Mesothelial cell of epicardium (in vitro differentiated cells): ENCODE measurements around the gene PEX26. TPM values are rescaled to one million over a fixed set of nuclear protein-coding genes. Genes with fewer than 3 reads are reported as not detected.
"Not testable (repeated sequence)": the region's sequence is repeated elsewhere in the genome, so short reads cannot be mapped to it uniquely, and the experiment has no call there.

Experiments
- DNase-seq, 2 experiments: peaks; one replicate each; pipeline ENCODE4 v3.0.0; 2021; ENCODE audit warnings: low spot score in 2 of 2; ENCODE audit not compliant: unreplicated experiment in 2 of 2
- H3K27ac Mint-ChIP-seq: 2 replicates; pipeline ENCODE4 v1.8.0; 2021; ENCODE audit warnings: mixed read lengths
- H3K27me3 Mint-ChIP-seq: 2 replicates; pipeline ENCODE4 v1.8.0; 2021; ENCODE audit warnings: low read depth, mixed read lengths
- H3K36me3 Mint-ChIP-seq: 2 replicates; pipeline ENCODE4 v1.8.0; 2021; ENCODE audit warnings: mixed read lengths
- H3K4me1 Mint-ChIP-seq: 2 replicates; pipeline ENCODE4 v1.8.0; 2021; ENCODE audit warnings: mixed read lengths
- H3K4me3 Mint-ChIP-seq: 2 replicates; pipeline ENCODE4 v1.8.0; 2021; ENCODE audit warnings: mild to moderate bottlenecking, moderate library complexity, mixed read lengths
- H3K9me3 Mint-ChIP-seq: 2 replicates; pipeline ENCODE4 v1.8.0; 2021; ENCODE audit warnings: mixed read lengths
- total RNA-seq: library from RNA; stranded (reverse); gene quantifications from 3 replicates; pipeline ENCODE4 v1.2.1, GENCODE V29; 2021
- TF ChIP-seq, protein P1 (sequence below): fragments of 200-600 bp; sonication (generic); IDR thresholded peaks from one replicate; pipeline ENCODE4 v1.5.0; 2021; ENCODE audit warnings: antibody characterized with exemption; ENCODE audit not compliant: unreplicated experiment

PEX26 gene
- total RNA-seq, 1 donor from 2014 or later = 38.3 TPM

DNA sequence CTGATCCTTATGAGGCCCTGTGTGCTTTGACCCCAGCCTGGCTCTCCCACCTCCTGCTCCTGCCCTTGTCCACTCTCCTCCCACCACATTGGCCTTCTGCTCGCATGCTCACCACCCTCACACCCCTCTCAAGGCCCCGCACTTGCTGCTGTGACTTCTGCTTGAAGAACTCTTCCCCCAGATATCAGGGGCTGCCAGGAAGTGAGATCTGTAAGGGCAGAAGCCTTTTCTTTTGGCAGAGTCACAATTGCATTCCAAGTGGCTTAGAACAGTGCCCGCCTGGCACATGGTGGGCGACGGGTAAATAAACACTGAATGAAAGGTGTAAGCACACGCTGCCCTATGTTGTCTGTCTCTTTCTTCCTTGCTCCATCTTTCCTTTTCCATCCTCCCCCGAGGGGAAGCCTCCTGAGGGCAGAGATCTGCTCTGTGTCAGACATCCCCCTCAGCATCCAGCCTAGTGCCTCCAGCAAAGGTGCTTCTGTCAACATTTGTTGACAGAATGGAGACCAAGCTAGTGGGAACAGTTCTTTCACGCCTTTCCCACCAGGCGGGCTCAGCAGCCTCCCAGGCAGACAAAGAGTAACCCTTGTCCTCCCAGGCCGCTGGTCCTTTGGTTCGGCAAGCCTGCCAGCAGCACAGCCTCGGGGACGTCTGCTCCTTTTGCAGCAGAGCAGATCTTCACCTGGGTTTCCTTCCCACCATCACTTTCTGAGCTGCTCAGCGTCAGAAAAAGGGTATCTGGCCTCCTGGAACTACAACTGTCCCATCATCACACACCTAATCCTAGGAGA, 10.0 kb upstream of the PEX26 start:
- TF ChIP-seq, protein P1, sequence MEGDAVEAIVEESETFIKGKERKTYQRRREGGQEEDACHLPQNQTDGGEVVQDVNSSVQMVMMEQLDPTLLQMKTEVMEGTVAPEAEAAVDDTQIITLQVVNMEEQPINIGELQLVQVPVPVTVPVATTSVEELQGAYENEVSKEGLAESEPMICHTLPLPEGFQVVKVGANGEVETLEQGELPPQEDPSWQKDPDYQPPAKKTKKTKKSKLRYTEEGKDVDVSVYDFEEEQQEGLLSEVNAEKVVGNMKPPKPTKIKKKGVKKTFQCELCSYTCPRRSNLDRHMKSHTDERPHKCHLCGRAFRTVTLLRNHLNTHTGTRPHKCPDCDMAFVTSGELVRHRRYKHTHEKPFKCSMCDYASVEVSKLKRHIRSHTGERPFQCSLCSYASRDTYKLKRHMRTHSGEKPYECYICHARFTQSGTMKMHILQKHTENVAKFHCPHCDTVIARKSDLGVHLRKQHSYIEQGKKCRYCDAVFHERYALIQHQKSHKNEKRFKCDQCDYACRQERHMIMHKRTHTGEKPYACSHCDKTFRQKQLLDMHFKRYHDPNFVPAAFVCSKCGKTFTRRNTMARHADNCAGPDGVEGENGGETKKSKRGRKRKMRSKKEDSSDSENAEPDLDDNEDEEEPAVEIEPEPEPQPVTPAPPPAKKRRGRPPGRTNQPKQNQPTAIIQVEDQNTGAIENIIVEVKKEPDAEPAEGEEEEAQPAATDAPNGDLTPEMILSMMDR = no peak
- Mint-ChIP-seq H3K9me3 (no peaks in the 10 kb centered on the region), H3K4me1 (peaks cover 9% of the 10 kb centered on the region), H3K36me3 (no peaks in the 10 kb centered on the region), H3K4me3 (no peak overlapping the region), H3K27me3 (peaks cover 8% of the 10 kb centered on the region), H3K27ac (no peak overlapping the region)
- DNase-seq = no peak

DNA sequence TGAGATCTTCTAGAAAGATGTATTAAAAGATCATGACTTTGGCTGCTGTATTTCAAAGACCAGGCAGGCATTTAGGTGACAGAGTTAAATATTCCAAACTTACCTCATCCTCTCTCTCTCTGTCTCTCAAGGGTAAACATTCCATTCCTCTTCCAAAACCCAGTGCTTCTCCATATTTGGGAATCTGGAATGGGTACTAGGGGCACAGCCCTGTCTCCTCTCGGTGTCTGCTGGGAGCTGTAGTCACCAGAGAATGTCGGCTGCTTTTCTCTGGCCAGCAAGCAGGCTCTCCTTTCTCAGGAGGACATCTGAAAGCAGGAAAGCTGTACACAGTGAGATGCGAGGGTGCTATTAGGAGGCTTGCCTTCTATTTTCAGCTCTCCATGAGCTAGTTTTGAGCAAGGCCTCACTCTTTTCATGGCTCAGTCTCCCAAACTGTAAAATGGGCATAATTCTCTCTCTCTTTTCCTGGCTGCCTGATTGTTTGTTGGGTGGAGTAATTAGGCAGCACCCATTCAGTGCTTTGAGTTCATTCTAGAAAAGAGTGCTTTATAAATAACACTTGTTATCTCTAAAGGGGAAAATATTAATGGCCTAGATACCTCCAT, 9.3 kb upstream of the PEX26 start:
- no peak for DNase-seq

DNA sequence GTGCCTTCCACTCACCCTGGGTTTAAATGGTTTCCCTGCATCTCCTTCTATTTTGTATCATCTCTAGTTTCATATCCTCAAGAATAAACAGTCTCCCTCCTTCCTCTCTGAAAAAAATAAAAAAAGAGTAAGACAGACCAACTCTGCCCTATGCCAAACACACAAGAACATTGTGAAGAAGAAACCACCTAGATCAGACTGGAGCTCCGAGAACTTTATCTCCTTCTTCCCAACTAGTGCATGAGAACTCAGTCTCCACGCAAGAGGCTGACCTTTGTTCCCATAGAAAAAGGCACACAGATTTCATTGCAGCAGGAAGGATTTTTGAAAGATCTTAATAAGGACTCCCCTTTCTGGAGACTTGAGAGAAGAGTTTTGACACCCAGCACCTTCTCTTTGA, 8.7 kb upstream of the PEX26 start:
- no peaks in the 10 kb centered on the region for H3K36me3 Mint-ChIP-seq
- H3K9me3 Mint-ChIP-seq = no peaks in the 10 kb centered on the region
- no peak overlapping the region for H3K4me3 Mint-ChIP-seq
- peaks cover 9% of the 10 kb centered on the region for H3K4me1 Mint-ChIP-seq
- H3K27me3 Mint-ChIP-seq = peaks cover 8% of the 10 kb centered on the region
- H3K27ac Mint-ChIP-seq = no peak overlapping the region
- no peak for DNase-seq
- TF ChIP-seq, protein P1 = no peak

More for the DNA sequence above, 9.3 kb upstream of the PEX26 start:
- Mint-ChIP-seq H3K4me1 (peaks cover 9% of the 10 kb centered on the region), H3K27me3 (peaks cover 8% of the 10 kb centered on the region), H3K36me3 (no peaks in the 10 kb centered on the region), H3K27ac (no peak overlapping the region), H3K4me3 (no peak overlapping the region), H3K9me3 (no peaks in the 10 kb centered on the region)
- TF ChIP-seq, protein P1 = no peak

DNA sequence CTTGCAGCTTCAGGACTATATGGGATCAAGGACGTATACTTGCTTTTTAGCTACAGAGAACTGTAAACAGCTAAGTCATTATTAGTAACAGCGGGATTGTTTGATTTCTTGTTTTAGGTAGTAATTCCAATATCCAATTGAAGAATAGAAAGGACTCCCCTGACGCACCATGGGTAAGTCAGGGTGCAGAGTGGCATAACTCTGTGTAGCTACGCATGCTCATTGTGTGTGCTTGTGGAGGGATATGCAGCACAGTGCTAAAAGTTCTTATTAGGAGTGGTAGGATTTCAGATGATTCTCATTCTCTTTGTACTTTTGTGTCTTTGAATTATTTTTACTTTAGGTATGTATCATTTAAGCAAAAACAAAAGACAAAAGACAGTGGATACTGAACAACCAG, 7.7 kb upstream of the PEX26 start:
- Mint-ChIP-seq H3K36me3 (no peaks in the 10 kb centered on the region), H3K4me1 (peaks cover 9% of the 10 kb centered on the region), H3K27ac (no peak overlapping the region), H3K4me3 (no peak overlapping the region), H3K27me3 (peaks cover 5% of the 10 kb centered on the region), H3K9me3 (no peaks in the 10 kb centered on the region)
- no peak for DNase-seq
- TF ChIP-seq, protein P1 = no peak

DNA sequence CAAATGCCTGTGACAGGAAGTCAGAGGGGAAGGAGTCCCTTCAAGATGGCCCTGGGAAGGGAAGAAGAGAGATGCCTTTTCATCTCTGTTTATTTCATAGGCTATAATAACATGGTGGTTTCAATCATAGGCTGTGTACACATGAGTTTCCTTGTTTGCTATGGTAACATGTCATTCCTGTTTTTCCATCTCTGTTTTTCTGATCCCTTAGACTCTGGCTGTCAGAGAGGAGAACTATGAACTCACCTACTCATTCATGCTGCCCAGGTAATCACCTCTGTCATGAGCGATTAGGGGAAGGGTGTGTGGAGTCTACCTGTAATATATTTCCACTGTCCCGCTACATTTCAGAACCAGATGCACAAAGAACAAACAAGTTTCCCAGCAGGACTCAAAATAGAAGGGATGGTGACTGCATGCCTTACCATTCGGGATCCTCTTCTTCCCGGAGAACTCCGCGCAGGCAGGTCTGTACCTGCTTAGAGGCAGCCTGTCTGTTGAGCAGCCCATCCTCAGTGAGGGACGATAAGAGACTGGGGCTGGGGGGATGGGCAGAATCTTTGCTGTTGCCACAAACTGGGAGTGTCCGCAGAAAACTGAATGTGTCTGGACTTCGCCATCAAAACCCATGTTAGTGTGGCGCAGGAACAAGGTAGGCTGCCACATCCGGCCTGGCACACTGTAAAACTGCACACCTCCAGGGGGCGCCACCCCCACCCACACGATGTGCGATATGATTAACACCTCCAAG, 7.1 kb upstream of the PEX26 start:
- H3K9me3 Mint-ChIP-seq = no peaks in the 10 kb centered on the region
- no peak for DNase-seq
- peaks cover 4% of the 10 kb centered on the region for H3K27me3 Mint-ChIP-seq
- peaks cover 9% of the 10 kb centered on the region for H3K4me1 Mint-ChIP-seq
- H3K4me3 Mint-ChIP-seq = no peak overlapping the region
- H3K36me3 Mint-ChIP-seq = no peaks in the 10 kb centered on the region
- TF ChIP-seq, protein P1 = peak; percentile 55
- H3K27ac Mint-ChIP-seq = peak overlapping the region; percentile 66

DNA sequence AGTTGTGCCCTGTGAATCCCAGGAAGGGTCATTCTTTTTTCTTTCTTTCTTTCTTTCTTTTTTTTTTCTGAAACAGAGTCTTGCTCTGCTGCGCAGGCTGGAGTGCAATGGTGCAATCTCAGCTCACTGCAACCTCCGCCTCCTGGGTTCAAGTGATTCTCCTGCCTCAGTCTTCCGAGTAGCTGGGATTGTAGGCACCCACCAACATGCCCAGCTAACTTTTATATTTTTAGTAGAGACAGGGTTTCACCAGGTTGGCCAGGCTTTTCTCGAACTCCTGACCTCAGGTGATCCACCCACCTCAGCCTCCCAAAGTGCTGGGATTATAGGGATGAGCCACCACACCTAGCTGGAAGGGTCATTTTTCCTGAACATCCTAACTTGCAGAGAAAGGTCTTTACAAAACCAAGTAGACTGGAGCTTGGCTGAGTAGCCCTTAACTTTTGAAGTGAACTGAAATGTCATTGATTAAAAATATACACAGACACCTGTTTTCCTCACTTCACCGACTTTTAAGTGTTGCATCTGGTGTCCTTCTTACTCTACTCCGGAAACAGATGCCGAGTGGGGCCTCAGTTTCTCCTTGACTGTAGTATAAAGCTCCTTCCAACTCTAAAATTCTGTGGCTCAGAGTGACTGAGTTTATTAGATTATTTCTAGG, 6.4 kb upstream of the PEX26 start:
- H3K9me3 Mint-ChIP-seq, H3K27ac Mint-ChIP-seq, H3K27me3 Mint-ChIP-seq, DNase-seq, H3K4me3 Mint-ChIP-seq, H3K36me3 Mint-ChIP-seq: not testable (repeated sequence)
- H3K4me1 Mint-ChIP-seq = peaks cover 13% of the 10 kb centered on the region
